ENCODE measurements around the gene ZNF423.

Gene ZNF423

GRCh38 chr16:49505556-49505955 is 350.4 kb downstream of the ZNF423 start:
- no peak for TF ChIP-seq CTCF (IDR thresholded peaks at IDR 0.05; ENCODE audit: insufficient read depth, missing control alignments)
- FAIRE-seq (no peak), DNase-seq (ENCODE audit: insufficient read length, low spot score) (no peak)

GRCh38 chr16:49504626-49505025 is 351.3 kb downstream of the ZNF423 start:
- FAIRE-seq (no peak), DNase-seq (ENCODE audit: insufficient read length, low spot score) (no peak)
- TF ChIP-seq CTCF (IDR thresholded peaks at IDR 0.05; ENCODE audit: insufficient read depth, missing control alignments): no peak

- FAIRE-seq (no peak), DNase-seq (ENCODE audit: insufficient read length, low spot score) (no peak)
- no peak for TF ChIP-seq CTCF (IDR thresholded peaks at IDR 0.05; ENCODE audit: insufficient read depth, missing control alignments)
Measured at GRCh38 chr16:49504023-49504364, 351.9 kb downstream of the ZNF423 start.

GRCh38 chr16:49503256-49504022 is 352.5 kb downstream of the ZNF423 start:
- no peak for DNase-seq (ENCODE audit: insufficient read length, low spot score)
- no peak for FAIRE-seq
- TF ChIP-seq CTCF (IDR thresholded peaks at IDR 0.05; ENCODE audit: insufficient read depth, missing control alignments): no peak

GRCh38 chr16:49502136-49502881 is 353.6 kb downstream of the ZNF423 start:
- DNase-seq (ENCODE audit: insufficient read length, low spot score) (no peak), FAIRE-seq (no peak)
- TF ChIP-seq CTCF (IDR thresholded peaks at IDR 0.05; ENCODE audit: insufficient read depth, missing control alignments): no peak

GRCh38 chr16:49499869-49500610 is 355.9 kb downstream of the ZNF423 start:
- FAIRE-seq: no peak
- no peak for TF ChIP-seq CTCF (IDR thresholded peaks at IDR 0.05; ENCODE audit: insufficient read depth, missing control alignments)
- no peak for DNase-seq (ENCODE audit: insufficient read length, low spot score)
